OCI-LY1 (cell line): ENCODE data around the gene SLC9A9.

Source experiments
- H2AFZ ChIP-seq: fragments of 200-600 bp; sonication (generic), shearing (Covaris generic); 2 replicates; pipeline ENCODE4 v1.6.0; 2014; ENCODE audit warnings: antibody characterized with exemption, mild to moderate bottlenecking, low read length
- H3F3A ChIP-seq: fragments of 200-600 bp; sonication (generic), shearing (Covaris generic); 2 replicates; pipeline ENCODE4 v1.6.0; 2014; ENCODE audit warnings: mild to moderate bottlenecking, antibody characterized with exemption, low read length, moderate library complexity; ENCODE audit not compliant: insufficient read depth
- H3K27ac ChIP-seq: fragments of 200-600 bp; sonication (generic); 2 replicates; pipeline ENCODE4 v1.5.1; 2014; ENCODE audit warnings: low read length, mixed run types, mild to moderate bottlenecking, low read depth; ENCODE audit not compliant: poor library complexity, severe bottlenecking
- H3K27me3 ChIP-seq: fragments of 200-600 bp; sonication (generic); 2 replicates; pipeline ENCODE4 v1.6.0; 2014; ENCODE audit warnings: antibody characterized with exemption, mild to moderate bottlenecking, low read length, moderate library complexity; ENCODE audit not compliant: insufficient read depth
- H3K36me3 ChIP-seq: fragments of 200-600 bp; sonication (generic); 2 replicates; pipeline ENCODE4 v1.6.1; 2014; ENCODE audit warnings: mild to moderate bottlenecking, antibody characterized with exemption, low read length, moderate library complexity, mixed read lengths; ENCODE audit not compliant: insufficient read depth
- H3K4me1 ChIP-seq: fragments of 200-600 bp; sonication (generic); 2 replicates; pipeline ENCODE4 v1.5.1; 2014; ENCODE audit warnings: mild to moderate bottlenecking, low read length, moderate library complexity; ENCODE audit not compliant: insufficient read depth, severe bottlenecking
- H3K4me2 ChIP-seq: fragments of 200-600 bp; sonication (generic), shearing (Covaris generic); 2 replicates; pipeline ENCODE4 v1.6.1; 2014; ENCODE audit warnings: low read length
- H3K4me3 ChIP-seq: fragments of 200-600 bp; sonication (generic); 2 replicates; pipeline ENCODE4 v1.5.1; 2014; ENCODE audit warnings: low read length, low read depth, mild to moderate bottlenecking, mixed read lengths; ENCODE audit not compliant: poor library complexity, severe bottlenecking
- H3K79me2 ChIP-seq: fragments of 200-600 bp; shearing (Covaris generic); 2 replicates; pipeline ENCODE4 v1.6.1; 2016; ENCODE audit warnings: mixed run types, low read length, mixed read lengths; ENCODE audit not compliant: insufficient read depth
- H3K9ac ChIP-seq: fragments of 200-600 bp; sonication (generic), shearing (Covaris generic); 2 replicates; pipeline ENCODE4 v1.6.1; 2014; ENCODE audit warnings: mild to moderate bottlenecking, low read length, mixed read lengths
- H3K9me2 ChIP-seq: fragments of 200-600 bp; sonication (generic), shearing (Covaris generic); 2 replicates; pipeline ENCODE4 v1.6.1; 2014; ENCODE audit warnings: low read depth, mild to moderate bottlenecking, low read length, mixed read lengths
- H3K9me3 ChIP-seq: fragments of 200-600 bp; shearing (Covaris generic); 2 replicates; pipeline ENCODE4 v1.6.1; 2014; ENCODE audit warnings: low read length, mixed read lengths
- H4K20me1 ChIP-seq: fragments of 200-600 bp; sonication (generic), shearing (Covaris generic); 2 replicates; pipeline ENCODE4 v1.6.0; 2016; ENCODE audit warnings: mild to moderate bottlenecking, low read length; ENCODE audit not compliant: insufficient read depth
- EZH2 ChIP-seq: fragments of 200-600 bp; sonication (generic), shearing (Covaris generic); IDR thresholded peaks from 2 replicates; pipeline ENCODE4 v1.8.0; 2017; ENCODE audit warnings: borderline replicate concordance, mixed run types, mild to moderate bottlenecking, antibody characterized with exemption, low read length, moderate library complexity, mixed read lengths
- TF ChIP-seq, protein P1 (sequence below): fragments of 200-600 bp; sonication (generic), shearing (Covaris generic); IDR thresholded peaks from 2 replicates; pipeline ENCODE4 v1.5.1; 2017; ENCODE audit warnings: mild to moderate bottlenecking, antibody characterized with exemption, low read length, moderate library complexity, mixed read lengths

SLC9A9 gene

GRCh38 chr3:143720381-143720780 is 127.9 kb downstream of the SLC9A9 start:
- Histone ChIP-seq H3K79me2 (no peaks in the 10 kb centered on the region), H4K20me1 (no peaks in the 10 kb centered on the region), H3K27ac (no peak overlapping the region), H2AFZ (no peak overlapping the region), H3K36me3 (no peaks in the 10 kb centered on the region), H3K9me2 (no peaks in the 10 kb centered on the region), H3F3A (no peaks in the 10 kb centered on the region), H3K4me3 (no peak overlapping the region), H3K4me1 (no peaks in the 10 kb centered on the region), H3K9me3 (no peaks in the 10 kb centered on the region), H3K4me2 (no peak overlapping the region), H3K27me3 (no peaks in the 10 kb centered on the region), H3K9ac (no peak overlapping the region)
- TF ChIP-seq, protein P1, sequence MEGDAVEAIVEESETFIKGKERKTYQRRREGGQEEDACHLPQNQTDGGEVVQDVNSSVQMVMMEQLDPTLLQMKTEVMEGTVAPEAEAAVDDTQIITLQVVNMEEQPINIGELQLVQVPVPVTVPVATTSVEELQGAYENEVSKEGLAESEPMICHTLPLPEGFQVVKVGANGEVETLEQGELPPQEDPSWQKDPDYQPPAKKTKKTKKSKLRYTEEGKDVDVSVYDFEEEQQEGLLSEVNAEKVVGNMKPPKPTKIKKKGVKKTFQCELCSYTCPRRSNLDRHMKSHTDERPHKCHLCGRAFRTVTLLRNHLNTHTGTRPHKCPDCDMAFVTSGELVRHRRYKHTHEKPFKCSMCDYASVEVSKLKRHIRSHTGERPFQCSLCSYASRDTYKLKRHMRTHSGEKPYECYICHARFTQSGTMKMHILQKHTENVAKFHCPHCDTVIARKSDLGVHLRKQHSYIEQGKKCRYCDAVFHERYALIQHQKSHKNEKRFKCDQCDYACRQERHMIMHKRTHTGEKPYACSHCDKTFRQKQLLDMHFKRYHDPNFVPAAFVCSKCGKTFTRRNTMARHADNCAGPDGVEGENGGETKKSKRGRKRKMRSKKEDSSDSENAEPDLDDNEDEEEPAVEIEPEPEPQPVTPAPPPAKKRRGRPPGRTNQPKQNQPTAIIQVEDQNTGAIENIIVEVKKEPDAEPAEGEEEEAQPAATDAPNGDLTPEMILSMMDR = no peak
- TF ChIP-seq EZH2 = no peak

- Histone ChIP-seq H3K4me2 (no peak overlapping the region), H3F3A (no peaks in the 10 kb centered on the region), H3K27me3 (no peaks in the 10 kb centered on the region), H3K9ac (no peak overlapping the region), H3K9me2 (no peaks in the 10 kb centered on the region), H3K36me3 (no peaks in the 10 kb centered on the region), H3K9me3 (no peaks in the 10 kb centered on the region), H3K4me3 (no peak overlapping the region), H4K20me1 (no peaks in the 10 kb centered on the region), H2AFZ (no peak overlapping the region), H3K79me2 (no peaks in the 10 kb centered on the region), H3K4me1 (no peaks in the 10 kb centered on the region), H3K27ac (no peak overlapping the region)
- TF ChIP-seq, protein P1 = no peak
- TF ChIP-seq EZH2 = no peak
These were observed 129.8 kb downstream of the SLC9A9 start for GRCh38 chr3:143718463-143718862.

- no peaks in the 10 kb centered on the region for H3F3A ChIP-seq
- no peaks in the 10 kb centered on the region for H4K20me1 ChIP-seq
- no peaks in the 10 kb centered on the region for H3K79me2 ChIP-seq
- no peak overlapping the region for H3K27ac ChIP-seq
- no peak overlapping the region for H3K4me3 ChIP-seq
- no peaks in the 10 kb centered on the region for H3K36me3 ChIP-seq
- no peak overlapping the region for H3K4me2 ChIP-seq
- H3K4me1 ChIP-seq = no peaks in the 10 kb centered on the region
- no peaks in the 10 kb centered on the region for H3K27me3 ChIP-seq
- H3K9me3 ChIP-seq = no peaks in the 10 kb centered on the region
- no peaks in the 10 kb centered on the region for H3K9me2 ChIP-seq
- H2AFZ ChIP-seq = no peak overlapping the region
- H3K9ac ChIP-seq = no peak overlapping the region
- no peak for TF ChIP-seq EZH2
- TF ChIP-seq, protein P1 = no peak
These were observed 131.5 kb downstream of the SLC9A9 start for GRCh38 chr3:143716731-143717130.
